ENCODE results near the gene CPT1A.

The CPT1A gene

DNA sequence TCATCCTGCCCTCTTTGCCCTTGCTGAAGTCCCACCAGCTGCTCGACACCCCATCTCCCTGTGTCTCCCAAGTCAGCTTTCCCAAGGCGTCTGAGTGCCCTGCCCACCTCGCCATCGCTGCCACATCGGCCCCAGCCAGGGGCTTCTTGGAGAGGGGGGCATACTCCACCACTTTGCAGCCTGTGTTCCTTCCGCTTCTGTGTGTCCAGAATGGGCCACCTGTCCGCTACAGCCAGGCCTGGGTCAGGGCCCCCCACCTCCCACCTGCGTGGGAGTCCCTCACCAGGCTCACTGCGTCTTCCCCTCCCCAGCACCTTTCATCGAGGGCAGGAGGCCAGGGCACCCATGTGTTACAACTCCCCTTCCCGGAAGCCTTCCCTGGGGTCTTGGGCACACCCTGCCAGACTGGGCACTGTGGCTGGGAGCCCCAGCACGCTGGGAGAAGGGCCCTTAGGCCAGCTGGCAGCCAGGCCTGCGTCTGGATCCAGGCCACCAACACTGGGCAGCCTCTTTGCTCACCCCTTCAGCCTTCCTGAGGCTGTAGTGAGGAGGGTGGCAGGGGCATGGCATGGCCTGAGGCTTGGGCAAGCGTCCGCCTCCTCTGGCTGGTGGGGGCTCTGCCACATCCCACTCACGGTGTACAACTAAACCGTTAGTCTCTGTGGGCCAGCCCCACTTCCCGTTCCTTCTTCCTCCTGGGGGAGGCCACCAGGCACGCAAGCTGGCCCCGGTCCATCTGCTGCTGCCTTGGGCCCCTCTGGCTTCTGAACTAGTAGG lies 13.4 kb downstream of the CPT1A start:
- DNase-seq: no peak

DNA sequence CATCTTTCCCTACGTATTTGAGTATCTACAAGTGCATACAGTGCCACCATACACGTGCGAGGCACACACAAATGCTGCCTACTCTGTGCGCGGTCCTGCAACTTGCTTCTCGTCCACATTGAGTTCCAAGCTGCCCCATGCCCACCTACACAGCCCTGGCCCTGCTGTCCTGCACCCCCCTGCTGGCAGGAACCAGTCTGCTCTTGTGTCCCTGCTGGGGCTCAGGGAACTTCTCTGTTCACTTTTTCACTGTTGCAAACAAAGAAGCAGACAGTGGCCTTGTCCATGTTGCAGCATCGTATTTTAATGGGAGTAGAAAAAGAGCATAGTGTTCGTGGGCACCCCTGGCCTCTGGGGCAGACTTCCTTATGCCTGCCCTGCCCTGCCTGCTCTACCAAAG lies 14.0 kb downstream of the CPT1A start:
- DNase-seq: no peak

DNA sequence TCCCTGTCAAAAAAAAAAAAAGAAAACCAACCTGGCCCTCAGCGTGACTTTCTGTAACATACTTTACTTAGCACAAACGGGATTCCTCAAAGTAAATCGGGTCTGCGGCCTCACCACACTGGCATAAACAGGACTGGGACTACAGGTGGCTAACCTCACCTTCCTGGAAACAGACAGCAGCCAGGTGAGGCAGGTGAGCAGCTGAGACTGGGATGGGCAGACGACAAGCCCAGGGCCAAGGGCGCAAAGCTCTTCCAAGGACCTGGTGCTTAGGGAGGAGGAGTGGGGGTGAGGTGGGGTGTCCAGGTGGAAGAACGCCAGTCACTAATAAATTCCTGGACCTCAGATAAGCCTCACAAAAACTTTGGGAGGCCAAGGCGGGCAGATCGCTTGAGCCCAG lies 15.0 kb downstream of the CPT1A start:
- no peak for DNase-seq

DNA sequence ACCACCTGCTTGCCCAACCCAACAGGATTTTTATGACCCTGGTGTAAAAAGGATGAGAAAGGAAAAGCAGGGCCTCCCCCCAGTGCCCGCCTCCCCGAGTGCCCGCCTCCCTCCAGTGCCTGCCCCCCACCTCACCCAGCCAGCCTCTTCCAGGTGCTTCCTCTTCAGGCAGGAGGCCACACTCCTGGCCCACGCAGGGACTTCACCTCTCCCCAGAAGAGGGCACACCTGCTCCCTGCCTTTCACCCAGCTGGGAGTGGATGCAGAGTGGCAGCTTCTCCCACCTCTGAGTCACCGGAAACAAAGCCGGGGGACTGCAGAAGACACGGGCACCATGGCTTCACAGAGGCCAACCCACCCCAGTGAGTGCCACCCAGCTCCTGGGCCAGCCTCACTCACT lies 16.1 kb downstream of the CPT1A start:
- DNase-seq: peak; percentile 46

DNA sequence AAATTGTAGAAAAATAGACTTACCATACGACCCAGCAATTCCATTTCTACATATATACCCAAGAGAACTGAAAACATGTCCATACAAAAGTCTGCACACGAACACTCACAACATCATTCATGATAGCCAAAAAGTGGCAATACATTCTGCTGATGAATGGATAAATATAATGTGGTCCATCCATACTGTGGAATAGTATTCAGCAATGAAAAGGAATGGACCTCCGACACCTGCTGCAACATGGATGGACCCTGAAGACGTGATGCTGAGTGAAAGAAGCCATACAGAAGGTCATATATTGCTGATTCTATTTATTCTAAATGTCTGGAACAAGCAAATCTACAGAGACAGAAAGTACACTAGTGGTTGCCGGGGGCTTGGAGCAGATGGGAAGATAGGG lies 19.2 kb downstream of the CPT1A start:
- DNase-seq: no peak

DNA sequence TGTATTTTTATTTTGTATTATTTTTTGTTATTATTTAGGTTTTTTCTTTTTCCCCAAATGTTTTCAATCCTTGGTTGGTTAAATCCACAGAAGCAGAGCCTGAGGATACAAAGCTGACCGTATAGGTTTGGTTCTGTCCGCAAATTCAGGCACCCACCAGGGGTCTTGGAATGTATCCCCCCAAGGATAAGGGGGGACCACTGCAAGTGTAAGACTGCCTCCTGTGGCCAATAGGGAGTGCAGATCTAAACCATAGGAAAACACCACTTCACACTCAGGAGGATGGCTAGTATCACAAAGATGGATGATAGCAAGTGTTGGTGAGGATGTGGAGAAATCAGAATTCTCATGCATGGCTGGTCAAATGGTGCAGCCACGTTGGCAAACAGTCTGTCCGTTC lies 20.0 kb downstream of the CPT1A start:
- DNase-seq: no peak

DNA sequence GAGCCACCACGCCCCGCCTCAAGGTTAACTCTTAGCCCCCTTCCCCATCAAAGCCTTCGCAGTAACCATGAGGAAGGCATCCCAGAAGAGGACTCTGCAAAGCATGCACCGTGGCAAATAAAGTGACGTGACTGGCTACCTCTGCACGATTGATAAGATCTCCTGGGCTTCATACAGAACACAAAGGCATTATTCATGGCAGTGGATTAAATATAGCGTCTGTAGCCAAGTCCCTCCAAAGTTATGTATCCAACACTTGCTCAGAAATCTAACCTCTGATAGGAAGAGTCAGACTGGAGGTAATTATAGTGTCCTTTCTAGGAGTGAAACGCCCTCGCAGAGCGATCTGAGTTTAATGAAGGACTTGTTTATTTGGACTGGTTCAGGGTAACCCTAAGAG lies 22.4 kb downstream of the CPT1A start:
- DNase-seq: no peak

DNA sequence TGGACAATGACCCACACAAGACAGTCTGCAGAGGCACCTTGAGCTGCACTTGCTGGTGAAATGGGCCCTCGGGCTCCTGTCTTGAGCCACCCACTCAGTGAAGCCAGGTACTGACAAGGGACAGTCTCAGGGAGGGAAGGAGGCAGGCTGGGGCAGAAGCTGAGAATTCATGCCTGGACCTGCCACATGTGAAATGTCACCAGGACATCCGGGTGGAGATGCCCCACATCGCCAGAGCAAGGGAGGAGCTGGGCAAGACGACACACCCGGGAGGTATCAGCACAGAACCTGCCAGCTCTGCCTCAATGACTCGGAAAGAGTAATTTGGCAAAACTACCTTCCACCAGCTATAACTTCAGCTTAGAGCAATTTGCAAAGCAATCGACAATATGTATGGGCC lies 23.5 kb downstream of the CPT1A start:
- no peak for DNase-seq

DNA sequence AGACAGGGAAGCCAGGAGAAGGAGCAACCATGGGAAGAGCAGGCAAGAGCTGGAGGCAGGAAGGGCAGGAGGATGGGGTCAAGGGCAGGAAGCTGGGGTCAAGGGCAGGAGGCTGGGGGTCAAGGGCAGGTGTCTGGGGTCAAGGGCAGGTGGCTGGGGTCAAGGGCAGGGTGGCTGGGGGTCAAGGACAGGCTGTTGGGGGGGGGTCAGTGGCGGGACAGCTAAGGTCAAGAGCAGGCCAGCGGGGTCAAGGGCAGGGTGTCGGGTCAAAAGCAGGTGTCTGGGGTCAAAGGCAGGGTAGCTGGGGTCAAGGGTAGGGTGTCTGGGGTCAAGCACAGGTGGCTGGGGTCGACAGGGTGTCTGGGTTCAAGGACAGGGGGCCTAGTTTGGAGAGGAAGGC lies 24.2 kb downstream of the CPT1A start:
- DNase-seq: no peak

DNA sequence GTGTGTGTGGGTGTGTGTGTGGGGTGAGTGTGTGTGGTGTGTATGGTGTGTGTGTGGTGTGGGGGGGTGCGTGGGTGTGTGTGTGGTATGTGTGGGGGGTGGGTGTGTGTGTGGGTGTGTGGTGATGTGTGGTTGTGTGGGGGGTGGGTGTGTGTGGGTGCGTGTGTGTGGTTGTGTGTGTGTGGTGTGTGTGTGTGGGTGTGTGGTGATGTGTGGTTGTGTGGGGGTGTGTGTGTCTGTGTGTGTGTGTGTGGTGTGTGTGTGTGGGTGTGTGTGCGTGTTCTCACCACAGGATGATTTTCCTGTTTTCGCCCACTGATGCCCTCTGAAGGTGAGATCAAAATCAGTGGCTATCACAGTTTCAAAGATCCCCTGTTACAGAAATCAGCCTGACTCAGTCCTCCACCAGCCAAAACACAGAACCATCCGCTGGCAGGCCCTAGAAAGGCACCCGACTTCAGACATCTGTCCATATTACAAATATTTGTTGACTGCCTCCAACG lies 24.7 kb downstream of the CPT1A start:
- peak; percentile 18 for DNase-seq

DNA sequence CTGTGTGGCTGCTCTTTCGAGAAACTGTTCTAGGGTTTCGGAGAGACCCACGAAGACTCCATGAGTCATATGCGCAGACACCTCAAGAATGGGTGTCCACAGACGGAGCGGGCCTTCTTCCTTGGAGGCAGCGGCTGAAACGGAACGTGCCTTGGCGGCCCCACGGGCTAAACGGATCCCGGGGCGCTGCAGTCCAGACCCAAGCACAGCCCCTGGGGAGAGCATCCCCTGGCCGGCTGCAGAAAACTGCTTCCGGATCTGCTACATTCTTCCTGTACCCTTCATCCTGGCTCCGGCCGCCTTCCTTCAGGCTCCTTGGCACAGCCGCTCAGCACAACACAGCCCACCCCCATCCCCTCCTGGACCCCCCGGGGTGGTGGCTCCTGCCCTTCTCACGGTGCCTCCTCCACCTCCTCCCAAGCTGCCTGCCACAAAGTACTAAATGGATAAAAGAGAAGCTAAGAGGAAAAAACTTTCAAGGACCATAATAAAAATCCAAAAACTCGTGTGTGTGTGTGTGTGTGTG lies 25.4 kb downstream of the CPT1A start:
- DNase-seq: no peak

DNA sequence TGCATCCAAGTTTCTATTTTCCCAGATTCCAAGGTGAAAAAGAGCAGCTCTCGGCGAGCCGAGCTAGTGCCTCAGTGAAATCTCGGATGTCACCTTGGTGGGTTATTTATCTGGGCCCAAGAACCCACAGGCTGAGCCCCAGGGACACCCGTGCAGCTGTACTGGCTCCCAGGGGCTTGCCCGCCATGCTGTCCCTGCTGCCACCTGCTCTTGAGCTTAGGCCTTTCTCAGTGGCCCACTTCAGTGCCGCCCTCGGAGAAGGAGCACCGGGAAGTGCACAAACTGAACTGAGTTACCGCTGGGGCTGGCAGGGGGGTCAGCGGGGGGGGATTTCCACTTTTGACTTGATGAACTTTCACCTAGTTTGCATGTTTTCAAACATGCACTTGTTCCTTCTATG lies 27.9 kb downstream of the CPT1A start:
- no peak for DNase-seq

DNA sequence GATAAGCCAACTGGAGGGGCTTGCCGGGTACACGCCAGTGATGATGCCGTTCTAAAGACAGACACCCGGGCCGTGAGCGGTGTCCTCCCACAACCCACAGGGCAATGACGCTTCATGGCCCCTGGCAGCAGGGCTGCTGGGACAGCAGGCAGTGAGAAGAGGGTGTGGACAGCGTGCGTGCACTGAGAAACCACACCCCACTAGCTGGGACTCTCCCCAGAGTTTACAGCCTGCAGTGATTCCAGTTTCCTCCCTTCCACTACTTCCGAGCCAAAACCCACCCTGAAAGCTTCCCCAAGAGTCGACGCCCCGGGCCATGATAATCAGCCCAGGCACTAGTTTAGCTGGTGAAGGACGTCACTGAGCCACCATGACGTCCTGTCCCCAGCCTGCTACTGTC lies 29.2 kb downstream of the CPT1A start:
- DNase-seq: no peak

DNA sequence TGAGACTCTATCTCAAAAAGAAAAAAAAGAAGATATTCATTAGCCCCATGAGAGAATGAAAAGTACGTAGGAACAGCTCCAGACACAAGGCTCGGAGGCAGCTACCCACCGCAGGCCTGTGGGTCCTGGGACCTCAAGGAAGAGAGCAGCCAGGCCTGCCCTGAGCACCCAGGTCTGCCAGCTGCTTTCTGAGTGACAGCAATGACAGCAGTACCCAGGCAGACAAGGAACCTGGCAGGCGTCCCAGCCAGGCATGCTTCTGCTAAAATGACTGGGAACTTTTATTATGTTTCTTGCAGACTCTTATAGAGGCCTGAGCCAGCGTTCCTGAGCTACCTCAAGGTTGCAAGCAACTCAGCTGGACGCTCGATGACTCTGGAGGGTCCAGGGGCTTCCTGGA lies 31.6 kb downstream of the CPT1A start:
- no peak for DNase-seq

DNA sequence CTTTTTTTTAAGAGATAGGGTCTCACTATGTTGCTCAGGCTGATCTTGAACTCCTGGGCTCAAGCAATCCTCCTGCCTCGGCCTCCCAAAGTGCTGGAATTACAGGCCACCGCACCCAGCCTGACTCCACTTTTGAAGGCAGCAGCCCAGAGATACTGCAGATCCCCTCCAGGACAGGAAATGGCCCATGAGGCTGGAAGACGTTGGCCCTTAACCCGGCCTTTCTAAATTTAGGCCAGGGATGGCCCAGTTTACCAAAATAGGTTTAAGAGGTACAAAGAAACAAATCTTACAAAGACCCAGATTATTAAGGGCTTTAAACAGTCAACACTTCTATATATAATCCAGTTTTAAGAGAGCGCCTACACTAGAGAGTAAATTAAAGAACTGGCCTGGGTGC lies 32.2 kb downstream of the CPT1A start:
- no peak for DNase-seq

DNA sequence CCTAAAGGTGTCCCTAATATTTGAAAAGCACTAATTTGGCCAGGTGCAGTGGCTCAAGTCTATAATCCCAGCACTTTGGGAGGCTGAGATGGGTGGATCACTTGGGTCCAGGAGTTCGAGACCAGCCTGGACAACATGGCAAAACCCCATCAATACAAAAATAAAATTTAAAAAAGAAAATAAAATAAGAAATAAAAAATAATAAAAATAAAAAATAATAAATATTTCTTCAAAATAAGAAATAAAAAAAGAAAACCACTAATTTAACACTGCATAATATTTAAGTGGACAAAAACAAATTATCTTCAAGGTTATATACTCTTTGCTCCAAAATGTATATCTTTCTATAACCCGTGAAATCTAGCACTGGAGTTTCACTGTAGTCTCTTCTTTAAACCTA lies 32.9 kb downstream of the CPT1A start:
- no peak for DNase-seq

DNA sequence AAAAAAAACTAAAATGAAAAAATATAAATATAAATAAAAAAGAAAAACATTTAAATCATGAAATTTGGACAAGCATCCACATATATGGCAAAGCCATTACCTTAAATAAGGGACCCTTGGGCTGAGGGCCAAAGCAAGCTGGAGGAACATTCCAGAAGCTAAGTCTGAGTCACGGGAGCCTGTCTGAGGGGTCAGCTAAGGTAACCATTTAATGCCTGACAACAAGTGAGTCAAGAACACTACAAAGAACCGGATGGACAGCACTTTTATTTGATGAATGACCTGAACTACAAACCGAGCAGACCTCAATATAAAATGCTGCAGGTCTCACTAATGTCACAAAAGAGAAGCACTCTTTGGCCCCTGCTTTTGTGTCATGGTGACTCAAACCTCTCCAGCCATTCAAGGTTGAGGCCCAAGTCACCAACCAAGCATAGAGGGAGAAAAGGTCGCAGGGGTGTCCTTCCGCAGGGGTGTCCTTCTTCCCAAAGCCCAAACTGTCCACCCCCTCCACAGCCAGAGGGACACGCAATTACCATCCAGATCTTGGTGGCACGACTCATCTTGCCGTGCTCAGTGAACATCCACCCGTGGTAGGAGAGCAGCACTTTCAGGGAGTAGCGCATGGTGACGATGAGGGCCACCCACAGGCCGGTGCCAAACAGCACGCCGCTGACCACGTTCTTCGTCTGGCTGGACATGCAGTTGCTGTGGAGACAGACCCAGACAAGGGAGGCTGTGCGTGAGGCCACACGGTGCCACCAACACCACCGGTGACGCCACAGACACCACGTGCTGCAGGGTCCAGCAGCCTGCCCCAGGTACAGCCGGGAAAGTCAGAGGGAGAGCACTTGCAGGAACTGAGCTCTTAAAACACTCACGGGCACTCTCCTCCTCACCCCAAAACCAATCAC lies 34.5 kb downstream of the CPT1A start:
- DNase-seq: no peak

DNA sequence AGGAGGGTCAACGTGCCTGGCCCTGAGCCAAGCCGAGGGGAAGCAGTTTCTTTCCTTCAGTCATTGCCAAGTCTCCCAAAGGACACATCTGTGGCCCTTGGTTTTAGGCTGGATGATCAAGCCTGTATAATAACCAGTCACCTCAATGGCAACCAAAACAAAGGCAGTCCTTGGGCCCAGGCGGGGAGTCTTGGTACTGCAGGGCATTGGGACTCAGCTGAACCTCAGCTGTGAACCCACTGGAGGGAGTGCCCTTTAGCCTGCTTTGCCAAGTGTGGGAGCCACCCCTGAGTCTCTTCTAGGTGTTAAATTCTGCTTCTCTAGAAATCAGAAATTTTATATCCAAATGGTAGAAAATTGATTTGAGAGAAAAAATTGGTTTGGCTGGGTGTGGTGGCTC lies 36.9 kb downstream of the CPT1A start:
- no peak for DNase-seq

DNA sequence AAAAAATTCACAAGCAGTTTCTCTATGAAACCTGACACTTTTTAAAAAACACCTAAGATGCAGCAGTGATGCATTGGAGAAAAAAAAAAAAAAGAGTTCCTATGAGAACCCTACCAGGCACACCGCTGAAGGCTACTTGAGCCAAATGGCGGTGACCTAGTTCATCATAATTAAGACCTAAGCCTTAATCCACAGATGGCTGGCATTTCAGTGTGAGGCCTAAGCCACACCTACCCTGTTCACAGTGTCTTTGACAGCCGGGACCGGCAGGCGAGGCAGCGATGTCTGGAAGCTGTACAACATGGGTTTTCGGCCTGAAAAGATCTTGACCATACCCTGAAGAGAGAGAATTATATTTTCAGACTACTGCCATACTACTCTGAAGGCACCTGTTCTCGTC lies 38.0 kb downstream of the CPT1A start:
- no peak for DNase-seq

DNA sequence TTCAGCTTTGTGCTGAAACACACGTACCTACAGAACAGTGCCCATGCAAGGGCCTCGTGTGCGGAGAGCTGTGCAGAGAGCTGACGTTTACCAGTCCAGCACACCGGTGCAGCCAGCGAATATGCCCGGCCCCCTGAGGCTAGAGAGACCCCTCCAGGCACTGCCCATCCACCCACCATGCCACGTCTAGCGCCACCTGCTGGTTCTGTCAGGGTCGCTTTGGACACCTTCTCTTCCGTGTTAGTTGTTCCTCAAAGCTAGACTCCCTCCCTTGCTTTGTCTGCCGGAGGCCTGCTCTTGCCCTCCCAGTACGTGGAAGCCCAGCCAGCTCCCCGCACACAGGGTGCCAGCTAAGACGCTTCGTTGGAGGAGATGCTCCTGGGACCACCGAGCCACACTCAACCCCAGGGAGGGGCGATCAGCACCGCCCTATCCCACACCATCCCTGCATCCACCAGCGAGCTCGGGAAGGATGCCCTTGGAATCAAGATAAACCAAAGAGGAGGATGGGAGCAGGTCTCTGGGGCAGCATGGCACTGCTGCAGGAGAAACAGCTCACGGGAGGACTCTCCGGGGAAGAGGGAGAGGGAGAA lies 43.4 kb downstream of the CPT1A start:
- DNase-seq: peak; percentile 52

DNA sequence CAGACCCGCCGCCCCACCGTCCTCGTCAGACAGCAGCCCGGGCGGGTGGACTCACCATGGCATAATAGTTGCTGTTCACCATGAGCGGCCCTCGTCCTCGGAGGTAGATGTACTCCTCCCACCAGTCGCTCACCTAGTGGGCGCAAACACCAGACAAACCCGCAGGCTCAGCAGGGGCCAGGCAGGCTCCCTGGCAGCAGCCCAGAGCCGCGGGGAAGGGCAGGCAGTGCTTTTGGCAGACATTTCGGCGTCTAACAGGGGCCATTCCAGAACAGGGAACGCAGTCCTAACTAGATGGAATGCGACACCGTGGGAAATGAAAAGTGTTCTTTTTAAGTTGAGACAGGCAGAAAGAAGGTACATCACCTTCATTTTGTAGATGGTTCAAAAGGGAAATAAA lies 44.9 kb downstream of the CPT1A start:
- DNase-seq: no peak

DNA sequence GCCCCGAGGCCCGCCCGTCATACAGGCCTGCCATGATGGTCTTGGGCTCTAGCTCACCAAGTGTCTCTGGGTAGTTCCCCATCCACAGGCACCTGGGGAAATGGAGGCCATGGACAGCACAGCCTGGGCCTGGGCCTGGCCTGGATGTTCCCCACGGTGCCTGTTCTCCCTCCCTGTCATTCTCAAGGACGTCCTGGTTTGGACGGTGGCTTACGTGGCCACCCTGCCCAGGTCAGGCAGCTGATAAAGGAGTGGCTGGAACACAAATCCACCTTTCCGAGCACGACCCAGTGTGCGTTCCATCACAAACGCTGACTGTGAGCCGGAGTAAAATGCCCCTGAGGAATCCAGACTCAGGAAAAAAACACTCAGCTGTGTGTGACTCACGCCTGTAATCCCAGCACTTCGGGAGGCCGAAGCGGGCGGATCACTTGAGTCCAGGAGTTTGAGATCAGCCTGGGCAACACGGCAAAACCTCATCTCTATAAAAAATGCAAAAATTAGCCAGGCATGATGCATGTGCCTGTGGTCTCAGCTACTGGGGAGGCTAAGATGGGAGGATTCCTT lies 49.2 kb downstream of the CPT1A start:
- DNase-seq: no peak

DNA sequence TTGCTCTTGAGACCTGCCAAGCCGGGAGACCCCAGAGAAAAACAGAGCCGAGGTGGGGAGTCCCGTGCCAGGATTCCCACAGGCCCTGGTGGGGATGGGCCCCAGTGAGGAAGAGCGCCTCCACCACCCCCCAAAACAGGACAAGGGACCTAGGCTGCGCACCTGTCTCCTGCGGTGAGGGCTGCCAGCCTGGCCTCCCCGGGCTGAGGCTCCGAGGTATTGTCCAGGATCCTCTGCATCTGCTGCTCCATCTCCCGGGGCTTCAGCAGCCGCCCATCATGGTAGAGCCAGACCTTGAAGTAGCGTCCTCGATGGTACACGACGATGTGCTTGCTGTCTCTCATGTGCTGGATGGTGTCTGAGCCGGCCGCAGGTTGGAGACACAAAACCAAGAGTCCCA lies 57.1 kb downstream of the CPT1A start:
- no peak for DNase-seq

Data from stimulated activated CD4-positive, alpha-beta T cell treated with anti-CD3 and anti-CD28 coated beads, Interleukin-4, amount 100 ng/mL, for 24 hours (primary cell).